ENCODE measurements around the gene USP3. TPM values are rescaled to one million over a fixed set of nuclear protein-coding genes. Genes with fewer than 3 reads are reported as not detected.

USP3 gene
- total and polyA plus RNA-seq, 2 donors (not counting 3 experiments of a cell fraction or from before 2014, with no cell fraction given): 18.8 to 52.4 TPM

- no peak overlapping the region for H3K27ac ChIP-seq (ENCODE audit: insufficient read depth, low read depth, low read length)
- POLR2A ChIA-PET: no interaction called here
- H4K20me1 ChIP-seq (replicated peaks; ENCODE audit: control insufficient read depth, extremely low read depth, insufficient read depth, low read length): no peaks in the 10 kb centered on the region
- BruUV-seq (replicated peaks): no TSS peak
- no peaks in the 10 kb centered on the region for H3K36me3 ChIP-seq (ENCODE audit: control insufficient read depth in 2 of 2, extremely low read depth in 1 of 2, insufficient read depth in 2 of 2, low read length in 2 of 2)
- no peaks in the 10 kb centered on the region for H3K9me1 ChIP-seq (replicated peaks; ENCODE audit: control insufficient read depth, extremely low read depth, insufficient read depth, low read length)
- H3K4me2 ChIP-seq (ENCODE audit: insufficient read depth, low read length): no peak overlapping the region
- no peaks in the 10 kb centered on the region for H3K9me3 ChIP-seq (replicated peaks; ENCODE audit: control insufficient read depth, insufficient read depth, low read length)
- CTCF ChIA-PET: interaction anchor here (1.0 kb wide), 1 partner anchor 116 kb away, joined by 3 read pairs; no protein-coding TSS in a partner anchor
- DNase-seq (ENCODE audit: low read depth, low spot score) (no peak), FAIRE-seq (no peak)
- peaks cover 2% of the 10 kb centered on the region for H3K79me2 ChIP-seq (ENCODE audit: control insufficient read depth, insufficient read depth, low read length)
- no peak overlapping the region for H2AFZ ChIP-seq (ENCODE audit: low read depth, low read length)
- no peaks in the 10 kb centered on the region for H3K27me3 ChIP-seq (ENCODE audit: control insufficient read depth in 2 of 2, insufficient read depth in 2 of 2, low read length in 2 of 2)
- intact Hi-C loops (cut with micrococcal nuclease) (loop anchor here (5.0 kb wide), 1 partner anchor 116 kb away; no protein-coding TSS in a partner anchor), dilution Hi-C loops (cut with MboI; ENCODE audit: extremely low pct_ligation_motif_present, low sequenced_read_pairs) (no loop called here)
- H3K4me3 ChIP-seq (replicated peaks in 1 of 3; ENCODE audit: insufficient read depth in 1 of 3, low read depth in 1 of 3, low read length in 3 of 3): no peak overlapping the region
- H3K9ac ChIP-seq (replicated peaks; ENCODE audit: extremely low read depth, insufficient read depth, low read length): no peak overlapping the region
- no peaks in the 10 kb centered on the region for H3K4me1 ChIP-seq (ENCODE audit: control insufficient read depth, extremely low read depth, insufficient read depth, low read length)
- TF ChIP-seq FOS (IDR thresholded peaks at IDR 0.05; ENCODE audit: borderline replicate concordance, insufficient read depth, low read length) (no peak), GATA2 (IDR thresholded peaks at IDR 0.05; ENCODE audit: insufficient read depth, insufficient read length, low read depth, low read length) (no peak), POLR2AphosphoS5 (IDR thresholded peaks at IDR 0.05; ENCODE audit: insufficient read depth, low read depth, low read length) (no peak), POLR2A (IDR thresholded peaks at IDR 0.05; ENCODE audit: low read depth, low read length) (no peak), CTCF (IDR thresholded peaks at IDR 0.05; ENCODE audit: extremely low read depth in 1 of 2, insufficient read depth in 1 of 2, low read depth in 1 of 2, low read length in 2 of 2) (no peak), EZH2 (IDR thresholded peaks at IDR 0.05; ENCODE audit: borderline replicate concordance, low read depth, low read length, severe bottlenecking) (no peak), MYC (IDR thresholded peaks at IDR 0.05; ENCODE audit: low read depth, low read length) (no peak), MAX (IDR thresholded peaks at IDR 0.05; ENCODE audit: insufficient read depth, insufficient read length) (no peak), JUN (IDR thresholded peaks at IDR 0.05; ENCODE audit: borderline replicate concordance, insufficient read depth, insufficient read length, low read depth) (no peak)
Observed at GRCh38 chr15:63582718-63583426, 78.5 kb downstream of the USP3 start.

Data from endothelial cell of umbilical vein (primary cell).